NCI-H1436 (cell line): ENCODE data around the gene TADA1.
"Not testable (repeated sequence)": the region's sequence is repeated elsewhere in the genome, so short reads cannot be mapped to it uniquely, and the experiment has no call there.

Experiments used
- DNase-seq: peaks from one replicate; lab custom pipeline; 2025; lab: John Stamatoyannopoulos, UW

The TADA1 gene

GRCh38 chr1:166889776-166890175 lies 13.7 kb upstream of the TADA1 start:
- DNase-seq: no peak

GRCh38 chr1:166888373-166889111 lies 12.5 kb upstream of the TADA1 start:
- no peak for DNase-seq

DNA sequence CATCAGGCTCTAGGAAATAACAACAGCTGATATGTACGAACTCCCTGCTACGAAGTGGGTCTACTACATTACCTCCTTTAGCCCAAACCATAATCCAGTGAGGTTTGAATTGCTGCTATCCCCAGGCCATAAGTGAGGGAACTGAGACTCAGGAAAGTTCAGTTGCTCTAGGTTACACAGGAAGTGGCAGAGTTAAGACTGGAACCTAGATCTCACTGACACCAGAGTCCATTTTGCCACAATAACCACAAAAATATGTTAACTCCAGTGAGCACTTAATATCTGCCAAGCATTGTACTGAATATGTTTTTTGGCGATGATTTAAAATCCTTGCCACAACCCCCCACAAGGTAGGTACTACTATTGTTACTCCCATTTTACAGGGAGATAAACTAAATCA lies 8.9 kb upstream of the TADA1 start:
- no peak for DNase-seq

- DNase-seq: no peak
Observed at GRCh38 chr1:166884040-166884642, 8.1 kb upstream of the TADA1 start.

DNA sequence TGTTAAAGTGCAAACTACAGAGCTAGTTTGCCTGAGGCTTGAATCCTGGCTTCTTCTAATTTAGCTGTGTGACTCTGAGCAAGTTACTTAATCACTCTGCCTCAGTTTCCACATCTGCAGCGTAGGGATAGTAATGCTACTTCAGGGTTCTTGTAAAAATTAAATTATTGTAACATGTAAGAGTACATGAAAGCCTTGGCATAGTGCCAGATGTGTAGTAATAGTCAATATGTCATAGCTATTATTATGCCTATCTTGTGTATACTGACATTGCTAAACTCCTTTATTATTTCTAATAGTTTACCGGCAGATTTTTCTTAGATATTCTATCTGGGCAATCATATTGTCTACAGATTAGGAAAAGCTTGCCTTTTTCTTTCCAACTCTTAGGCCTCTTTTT lies 6.8 kb upstream of the TADA1 start:
- no peak for DNase-seq

DNA sequence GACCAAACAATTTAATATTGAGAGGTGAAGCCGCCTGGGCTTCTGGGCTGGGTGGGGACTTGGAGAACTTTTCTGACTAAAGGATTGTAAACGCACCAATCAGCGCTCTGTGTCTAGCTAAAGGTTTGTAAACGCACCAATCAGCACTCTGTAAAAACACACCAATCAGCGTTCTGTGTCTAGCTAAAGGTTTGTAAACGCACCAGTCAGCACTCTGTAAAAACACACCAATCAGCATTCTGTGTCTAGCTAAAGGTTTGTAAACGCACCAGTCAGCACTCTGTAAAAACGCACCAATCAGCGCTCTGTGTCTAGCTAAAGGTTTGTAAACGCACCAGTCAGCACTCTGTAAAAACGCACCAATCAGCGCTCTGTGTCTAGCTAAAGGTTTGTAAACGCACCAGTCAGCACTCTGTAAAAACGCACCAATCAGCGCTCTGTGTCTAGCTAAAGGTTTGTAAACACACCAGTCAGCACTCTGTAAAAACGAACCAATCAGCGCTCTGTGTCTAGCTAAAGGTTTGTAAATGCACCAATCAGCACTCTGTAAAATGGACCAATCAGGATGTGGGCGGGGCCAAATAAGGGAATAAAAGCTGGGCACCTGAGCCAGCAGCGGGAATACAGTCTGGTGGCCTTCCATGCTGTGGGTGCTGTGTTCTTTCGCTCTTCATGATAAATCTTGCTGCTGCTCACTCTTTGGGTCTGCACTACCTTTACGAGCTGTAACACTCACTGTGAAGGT lies 2.3 kb upstream of the TADA1 start:
- DNase-seq: not testable (repeated sequence)

DNA sequence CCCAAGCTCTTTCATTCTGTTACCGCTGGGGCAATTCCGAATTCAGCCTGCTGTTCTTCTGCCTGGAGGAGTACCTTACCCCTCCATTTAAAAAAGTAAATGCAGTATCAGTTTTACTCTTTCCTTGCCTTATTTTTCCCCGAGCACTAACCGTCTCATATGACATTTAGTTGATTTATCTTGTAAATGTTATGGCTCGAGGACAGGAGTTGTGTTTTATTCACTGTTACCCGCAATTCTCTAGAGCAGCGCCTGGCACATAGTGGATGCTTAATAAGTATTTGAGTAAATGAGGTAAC lies 425 bp upstream of the TADA1 start:
- no peak for DNase-seq

GRCh38 chr1:166875302-166875733 lies 746 bp downstream of the TADA1 start:
- DNase-seq: no peak

GRCh38 chr1:166874464-166874863 lies 1.6 kb downstream of the TADA1 start:
- DNase-seq: no peak

- DNase-seq: no peak
Observed at GRCh38 chr1:166870584-166870983, 5.5 kb downstream of the TADA1 start.

- DNase-seq: no peak
Observed at GRCh38 chr1:166869318-166870099, 6.6 kb downstream of the TADA1 start.

DNA sequence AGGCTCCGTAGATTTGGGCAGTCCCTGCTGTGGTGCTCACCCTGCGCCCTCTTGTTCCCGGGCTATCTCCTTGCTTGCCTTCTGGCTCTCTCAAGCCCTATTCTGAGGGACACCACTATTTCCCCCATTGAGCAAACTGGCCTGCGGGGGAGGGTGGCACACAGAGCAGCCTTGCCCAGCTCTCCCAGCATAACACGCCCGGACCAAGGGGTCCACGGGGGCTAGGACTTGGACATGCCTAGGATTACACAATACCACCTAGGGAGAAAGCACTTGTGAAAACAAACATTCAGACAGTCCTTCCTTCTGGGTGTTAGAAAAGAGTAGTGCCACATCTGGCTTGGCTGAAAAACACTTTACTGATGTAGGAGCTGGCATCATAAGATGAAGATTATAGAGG lies 7.4 kb downstream of the TADA1 start:
- no peak for DNase-seq

DNA sequence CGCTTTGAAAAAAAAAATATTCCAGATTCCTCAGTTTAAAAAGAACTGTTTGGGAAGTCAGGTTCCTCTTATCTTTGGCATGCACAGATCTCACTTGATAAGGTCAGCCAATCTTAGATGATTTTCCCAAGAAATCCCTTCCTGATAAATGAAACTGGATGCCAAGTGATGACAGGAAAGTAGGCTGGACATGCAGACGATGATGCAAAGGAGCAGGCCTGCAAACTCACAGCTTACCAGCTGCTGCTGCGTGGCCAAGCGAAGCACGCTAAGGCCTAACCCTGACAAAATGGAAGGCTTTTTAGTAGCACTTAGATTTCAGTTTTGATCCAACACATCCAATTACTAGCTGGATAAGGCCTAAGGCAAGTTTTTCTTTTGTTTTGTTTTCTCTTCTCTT lies 10.1 kb downstream of the TADA1 start:
- no peak for DNase-seq

DNA sequence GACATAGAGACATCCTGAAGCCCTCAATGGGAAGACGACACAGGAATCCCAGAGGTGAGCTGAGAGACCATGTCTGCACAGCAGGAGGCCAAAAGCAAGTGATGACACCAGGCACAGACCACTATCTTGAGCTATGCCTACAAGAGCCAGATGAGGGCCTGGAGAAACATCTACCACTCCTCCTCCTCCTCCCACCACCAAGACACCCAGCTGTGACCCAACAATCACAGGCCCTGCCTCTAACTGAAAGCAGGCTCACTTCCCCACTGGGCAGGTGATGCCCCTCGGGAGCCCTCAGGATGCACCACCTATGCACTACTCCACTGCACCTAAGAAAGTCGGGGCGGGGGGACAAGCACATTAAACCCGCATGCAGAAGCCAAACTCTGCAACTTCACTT lies 16.5 kb downstream of the TADA1 start:
- no peak for DNase-seq

DNA sequence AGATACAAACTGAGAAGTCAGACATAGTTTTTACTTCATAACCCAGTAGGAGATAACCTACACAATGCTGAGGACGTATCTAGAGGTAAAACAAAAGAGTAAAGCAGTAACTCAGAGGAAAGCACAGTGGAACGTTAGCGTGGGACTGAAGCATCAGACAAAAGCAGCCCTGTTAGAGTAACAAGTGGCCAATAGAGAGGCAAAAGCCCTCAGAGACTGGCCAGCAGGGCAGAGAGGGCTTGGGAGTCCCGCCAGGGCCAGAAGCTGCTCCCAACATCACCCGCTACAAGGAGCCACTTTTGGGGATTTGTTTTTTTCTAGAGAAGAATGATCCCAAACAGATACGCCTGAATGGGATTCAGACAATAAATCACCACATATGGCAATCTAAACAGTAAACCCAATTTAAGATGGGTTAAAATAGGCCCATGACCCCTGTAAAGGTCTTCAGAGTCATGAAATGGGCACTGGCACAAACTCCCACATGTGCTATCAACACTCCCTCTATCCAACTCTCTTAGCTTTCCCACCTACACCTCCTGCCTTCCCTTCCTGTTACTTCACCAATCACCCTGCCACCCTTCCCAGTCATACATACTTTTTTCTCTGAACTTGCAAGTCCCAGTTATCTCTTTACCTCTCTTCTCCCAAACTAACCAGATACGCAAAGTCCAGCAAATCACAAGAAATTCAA lies 17.2 kb downstream of the TADA1 start:
- no peak for DNase-seq

GRCh38 chr1:166857995-166858394 lies 18.1 kb downstream of the TADA1 start:
- DNase-seq: no peak

- no peak for DNase-seq
Observed at GRCh38 chr1:166855558-166855957, 20.5 kb downstream of the TADA1 start.

DNA sequence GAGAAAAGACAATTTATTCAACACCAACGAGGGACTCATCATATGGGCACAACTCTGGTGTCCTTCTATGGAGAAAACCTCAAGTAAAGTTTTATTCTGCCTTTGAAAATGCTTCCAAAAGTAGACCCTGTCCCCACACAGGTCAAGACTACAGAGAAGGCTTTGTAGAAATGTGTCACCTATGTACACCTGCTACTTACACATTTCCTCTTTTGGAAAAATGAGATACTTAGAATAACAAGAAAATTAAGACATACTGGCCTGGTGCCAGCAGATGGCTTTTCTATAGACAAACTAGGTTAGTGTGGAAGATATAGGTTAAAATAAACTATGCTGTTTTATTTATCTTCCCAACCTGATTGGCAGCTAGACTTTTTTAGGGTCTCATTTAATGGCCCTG lies 23.1 kb downstream of the TADA1 start:
- no peak for DNase-seq

- no peak for DNase-seq
Observed at GRCh38 chr1:166849135-166849534, 26.9 kb downstream of the TADA1 start.

DNA sequence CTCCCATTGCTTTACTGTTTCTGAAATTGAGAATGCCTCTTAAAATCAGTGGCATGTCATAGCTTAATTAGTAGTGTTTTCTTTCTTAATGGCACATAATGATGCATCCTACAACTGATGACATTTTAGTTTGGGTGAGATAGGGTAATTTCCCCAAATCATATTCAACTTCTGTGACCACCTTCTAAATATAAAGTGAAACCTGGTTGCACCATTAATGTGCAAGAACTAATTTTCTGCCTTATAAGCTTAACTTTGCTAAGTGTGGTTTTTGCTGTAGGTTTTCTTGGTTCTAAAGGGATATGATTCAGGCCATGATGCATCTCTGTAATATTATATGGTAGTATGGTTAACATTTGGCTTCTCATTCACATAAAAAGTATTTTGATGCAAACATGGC lies 27.9 kb downstream of the TADA1 start:
- DNase-seq: no peak

DNA sequence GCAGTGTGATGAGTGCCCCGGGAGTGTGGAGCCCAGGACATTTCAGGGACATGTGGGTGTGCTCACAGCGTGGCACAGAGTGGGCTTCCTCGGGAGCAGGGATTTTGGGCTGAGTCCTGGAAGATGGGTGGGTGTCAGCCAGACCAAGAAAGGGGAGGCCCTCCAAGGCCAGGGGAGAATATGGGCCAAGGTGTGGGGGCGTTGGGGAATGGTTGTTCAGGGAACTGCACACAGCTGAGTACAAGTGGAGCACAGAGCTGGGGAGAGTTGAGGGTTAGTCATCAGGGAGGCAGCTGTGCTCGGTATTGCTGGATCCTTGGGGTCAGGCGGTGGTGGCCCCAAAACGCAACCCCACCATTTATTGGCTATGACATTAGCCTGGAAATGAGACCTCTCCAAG lies 31.3 kb downstream of the TADA1 start:
- DNase-seq: no peak
